HepG2 (cell line): ENCODE data around the gene PYCR2. TPM values are rescaled to one million over a fixed set of nuclear protein-coding genes. Genes with fewer than 3 reads are reported as not detected.

ENCODE experiments used
- ELF1 ChIP-seq: sonication (generic); formaldehyde crosslinking; IDR thresholded peaks from 2 replicates; pipeline ENCODE4 v1.4.0; 2020; ENCODE audit warnings: missing genetic modification reagents
- ETV5 ChIP-seq: IDR thresholded peaks from 2 replicates; pipeline ENCODE4 v1.6.1; 2018; ENCODE audit warnings: missing biosample characterization, missing genetic modification reagents, inconsistent platforms, borderline replicate concordance
- EZH2 ChIP-seq: conservative IDR thresholded peaks from 2 replicates; pipeline ENCODE4 v1.6.1; 2012; ENCODE audit warnings: mild to moderate bottlenecking, low read depth, low read length, moderate library complexity
- FOXA1 ChIP-seq, 2 experiments: fragments of 450-650 bp in 1 of 2; sonication (generic) in 1 of 2; formaldehyde crosslinking in 1 of 2; IDR thresholded peaks; 2 replicates each; pipeline versions ENCODE4 v1.4.0 to v1.6.1; 2016 to 2020; ENCODE audit warnings: missing genetic modification reagents in 1 of 2
- FOXO1 ChIP-seq: sonication (generic); formaldehyde crosslinking; IDR thresholded peaks from 2 replicates; pipeline ENCODE4 v1.4.0; 2020; ENCODE audit warnings: missing genetic modification reagents
- FOXP1 ChIP-seq, 2 experiments: fragments of 450-650 bp in 1 of 2; IDR thresholded peaks; 2 replicates each; pipeline ENCODE4 v1.6.1; 2017 to 2018; ENCODE audit warnings: antibody characterized with exemption in 1 of 2
- GATAD2A ChIP-seq: IDR thresholded peaks from 2 replicates; pipeline ENCODE4 v1.6.1; 2016
- KAT8 ChIP-seq: IDR thresholded peaks from 2 replicates; pipeline ENCODE4 v1.6.1; 2016; ENCODE audit warnings: missing genetic modification reagents, missing compliant biosample characterization
- KLF12 ChIP-seq: sonication (generic); formaldehyde crosslinking; IDR thresholded peaks from 2 replicates; pipeline ENCODE4 v1.4.0; 2020; ENCODE audit warnings: missing genetic modification reagents, borderline replicate concordance
- MLX ChIP-seq: IDR thresholded peaks from 2 replicates; pipeline ENCODE4 v1.6.1; 2016
- NR2F6 ChIP-seq, 2 experiments: IDR thresholded peaks; 2 replicates each; pipeline ENCODE4 v1.6.1; 2016; ENCODE audit warnings: antibody characterized with exemption in 1 of 2, mild to moderate bottlenecking in 1 of 2
- PRDM4 ChIP-seq: sonication (generic); formaldehyde crosslinking; IDR thresholded peaks from 2 replicates; pipeline ENCODE4 v1.9.0; 2021; ENCODE audit warnings: missing genetic modification reagents, borderline replicate concordance
- YEATS4 ChIP-seq: sonication (generic); formaldehyde crosslinking; IDR thresholded peaks from 2 replicates; pipeline ENCODE4 v1.4.0; 2020; ENCODE audit warnings: missing genetic modification reagents, borderline replicate concordance
- ZBTB1 ChIP-seq: sonication (generic); formaldehyde crosslinking; IDR thresholded peaks from 2 replicates; pipeline ENCODE4 v1.4.0; 2020; ENCODE audit warnings: missing genetic modification reagents, borderline replicate concordance
- ZMYM4 ChIP-seq: sonication (generic); formaldehyde crosslinking; IDR thresholded peaks from 2 replicates; pipeline ENCODE4 v1.8.1; 2023; ENCODE audit warnings: mild to moderate bottlenecking, missing genetic modification reagents
- ZNF513 ChIP-seq: sonication (generic); formaldehyde crosslinking; conservative IDR thresholded peaks from 2 replicates; pipeline ENCODE4 v1.5.0; 2020; ENCODE audit warnings: missing genetic modification reagents
- polyA plus RNA-seq, 8 experiments: library from polyadenylated mRNA; depleted of rRNA in 3 of 8; stranded (reverse) in 7 of 8; unstranded in 1 of 8; fragments of >200 nt; fragmentation: Illumina TruSeq in 4 of 8; extraction: Trizol in 4 of 8; gene quantifications; 2 replicates each; pipeline versions ENCODE4 v1.2.1 to v1.2.3, GENCODE V29; 2011 to 2016; ENCODE audit warnings: low read depth in 4 of 8, missing spikeins in 1 of 8, mixed read lengths in 1 of 8; ENCODE audit not compliant: insufficient read depth in 1 of 8
- total RNA-seq, 5 experiments: library from RNA; depleted of rRNA; stranded (reverse); fragments of >200 nt; fragmentation: Illumina TruSeq; extraction: Trizol; gene quantifications; 2 replicates each; pipeline ENCODE4 v1.2.3, GENCODE V29; 2016; ENCODE audit warnings: low read depth in 1 of 5
- TF ChIP-seq, protein P1 (sequence below): sonication (generic); formaldehyde crosslinking; IDR thresholded peaks from 2 replicates; pipeline ENCODE4 v1.4.0; 2020; ENCODE audit warnings: missing genetic modification reagents, mild to moderate bottlenecking, borderline replicate concordance
- TF ChIP-seq, protein P2 (sequence below): sonication (generic); formaldehyde crosslinking; IDR thresholded peaks from 2 replicates; pipeline ENCODE4 v1.9.0; 2022; ENCODE audit warnings: missing genetic modification reagents, mild to moderate bottlenecking, borderline replicate concordance

The PYCR2 gene
- total and polyA plus RNA-seq, 2 of the 13 experiments (the other 11 are each of a cell fraction or from before 2014, with no cell fraction given), result 47.2 to 47.8 TPM

- TF ChIP-seq KLF12 (CRISPR knock-in tag), result 0 out of 2 replicates have a peak, but pooled peaks have one; percentile 35
- TF ChIP-seq ETV5, result peak; percentile 80; the same call in 1 of the 2 replicates
- no peak for TF ChIP-seq FOXA1 (IDR thresholded peaks at IDR 0.05)
- 0 out of 2 replicates have a peak, but pooled peaks have one; percentile 24 for TF ChIP-seq FOXA1 (CRISPR knock-in tag; IDR thresholded peaks at IDR 0.05)
- TF ChIP-seq ELF1 (CRISPR knock-in tag), result peak; percentile 56; the same call in 1 of the 2 replicates
- TF ChIP-seq FOXO1 (CRISPR knock-in tag), result peak; percentile 67; the same call in 1 of the 2 replicates
- no peak for TF ChIP-seq ZBTB1
- TF ChIP-seq PRDM4, result no peak
- peak; percentile 40; the same call in 1 of the 2 replicates for TF ChIP-seq ZMYM4 (CRISPR knock-in tag)
- no peak for TF ChIP-seq ZNF513 (CRISPR knock-in tag)
- 0 out of 2 replicates have a peak, but pooled peaks have one; percentile 15 for TF ChIP-seq MLX (CRISPR knock-in tag)
- no peak for TF ChIP-seq EZH2
- TF ChIP-seq, protein P1, sequence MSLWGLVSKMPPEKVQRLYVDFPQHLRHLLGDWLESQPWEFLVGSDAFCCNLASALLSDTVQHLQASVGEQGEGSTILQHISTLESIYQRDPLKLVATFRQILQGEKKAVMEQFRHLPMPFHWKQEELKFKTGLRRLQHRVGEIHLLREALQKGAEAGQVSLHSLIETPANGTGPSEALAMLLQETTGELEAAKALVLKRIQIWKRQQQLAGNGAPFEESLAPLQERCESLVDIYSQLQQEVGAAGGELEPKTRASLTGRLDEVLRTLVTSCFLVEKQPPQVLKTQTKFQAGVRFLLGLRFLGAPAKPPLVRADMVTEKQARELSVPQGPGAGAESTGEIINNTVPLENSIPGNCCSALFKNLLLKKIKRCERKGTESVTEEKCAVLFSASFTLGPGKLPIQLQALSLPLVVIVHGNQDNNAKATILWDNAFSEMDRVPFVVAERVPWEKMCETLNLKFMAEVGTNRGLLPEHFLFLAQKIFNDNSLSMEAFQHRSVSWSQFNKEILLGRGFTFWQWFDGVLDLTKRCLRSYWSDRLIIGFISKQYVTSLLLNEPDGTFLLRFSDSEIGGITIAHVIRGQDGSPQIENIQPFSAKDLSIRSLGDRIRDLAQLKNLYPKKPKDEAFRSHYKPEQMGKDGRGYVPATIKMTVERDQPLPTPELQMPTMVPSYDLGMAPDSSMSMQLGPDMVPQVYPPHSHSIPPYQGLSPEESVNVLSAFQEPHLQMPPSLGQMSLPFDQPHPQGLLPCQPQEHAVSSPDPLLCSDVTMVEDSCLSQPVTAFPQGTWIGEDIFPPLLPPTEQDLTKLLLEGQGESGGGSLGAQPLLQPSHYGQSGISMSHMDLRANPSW, result 0 out of 2 replicates have a peak, but pooled peaks have one; percentile 8
- TF ChIP-seq FOXP1 (IDR thresholded peaks at IDR 0.05), result no peak
- TF ChIP-seq FOXP1 (CRISPR knock-in tag; IDR thresholded peaks at IDR 0.05), result peak; percentile 38; the same call in 1 of the 2 replicates
- TF ChIP-seq, protein P2, sequence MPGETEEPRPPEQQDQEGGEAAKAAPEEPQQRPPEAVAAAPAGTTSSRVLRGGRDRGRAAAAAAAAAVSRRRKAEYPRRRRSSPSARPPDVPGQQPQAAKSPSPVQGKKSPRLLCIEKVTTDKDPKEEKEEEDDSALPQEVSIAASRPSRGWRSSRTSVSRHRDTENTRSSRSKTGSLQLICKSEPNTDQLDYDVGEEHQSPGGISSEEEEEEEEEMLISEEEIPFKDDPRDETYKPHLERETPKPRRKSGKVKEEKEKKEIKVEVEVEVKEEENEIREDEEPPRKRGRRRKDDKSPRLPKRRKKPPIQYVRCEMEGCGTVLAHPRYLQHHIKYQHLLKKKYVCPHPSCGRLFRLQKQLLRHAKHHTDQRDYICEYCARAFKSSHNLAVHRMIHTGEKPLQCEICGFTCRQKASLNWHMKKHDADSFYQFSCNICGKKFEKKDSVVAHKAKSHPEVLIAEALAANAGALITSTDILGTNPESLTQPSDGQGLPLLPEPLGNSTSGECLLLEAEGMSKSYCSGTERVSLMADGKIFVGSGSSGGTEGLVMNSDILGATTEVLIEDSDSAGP (CRISPR knock-in tag), result peak; percentile 45; the same call in 1 of the 2 replicates
- peak; percentile 41; the same call in 1 of the 2 replicates for TF ChIP-seq YEATS4 (CRISPR knock-in tag)
- peak; percentile 50 for TF ChIP-seq GATAD2A (CRISPR knock-in tag)
- TF ChIP-seq KAT8 (CRISPR knock-in tag), result peak; percentile 61; the same call in 1 of the 2 replicates
- TF ChIP-seq NR2F6 (IDR thresholded peaks at IDR 0.05), result no peak
- 0 out of 2 replicates have a peak, but pooled peaks have one; percentile 9 for TF ChIP-seq NR2F6 (CRISPR knock-in tag; IDR thresholded peaks at IDR 0.05)
Observed at GRCh38 chr1:225896937-225897549, 27.0 kb downstream of the PYCR2 start (continued).
